IPS-20b (cell line): ENCODE data around the gene PRMT5.
"Not testable (repeated sequence)": the region's sequence is repeated elsewhere in the genome, so short reads cannot be mapped to it uniquely, and the experiment has no call there.

ENCODE experiments used
- H3K27ac ChIP-seq: one replicate; pipeline ENCODE4 v1.5.1; 2013; ENCODE audit warnings: low read length
- H3K27me3 ChIP-seq: 2 replicates; pipeline ENCODE4 v1.6.1; 2013; ENCODE audit warnings: mild to moderate bottlenecking, low read length, inconsistent platforms; ENCODE audit not compliant: insufficient read depth
- H3K36me3 ChIP-seq: 2 replicates; pipeline ENCODE4 v1.6.1; 2013; ENCODE audit warnings: low read depth, mild to moderate bottlenecking, inconsistent platforms, low read length, moderate library complexity; ENCODE audit not compliant: insufficient read depth
- H3K4me1 ChIP-seq: 2 replicates; pipeline ENCODE4 v1.6.1; 2013; ENCODE audit warnings: mild to moderate bottlenecking, control low read depth, inconsistent platforms, low read length, moderate library complexity; ENCODE audit not compliant: insufficient read depth
- H3K4me3 ChIP-seq: 2 replicates; pipeline ENCODE4 v1.5.1; 2013; ENCODE audit warnings: mild to moderate bottlenecking, low read length, inconsistent platforms
- H3K9ac ChIP-seq: 2 replicates; pipeline ENCODE4 v1.6.1; 2013; ENCODE audit warnings: low read depth, mild to moderate bottlenecking, inconsistent platforms, low read length, moderate library complexity
- H3K9me3 ChIP-seq: 2 replicates; pipeline ENCODE4 v1.6.1; 2013; ENCODE audit warnings: mild to moderate bottlenecking, low read depth, low read length, inconsistent platforms; ENCODE audit not compliant: insufficient read depth

The PRMT5 gene

DNA sequence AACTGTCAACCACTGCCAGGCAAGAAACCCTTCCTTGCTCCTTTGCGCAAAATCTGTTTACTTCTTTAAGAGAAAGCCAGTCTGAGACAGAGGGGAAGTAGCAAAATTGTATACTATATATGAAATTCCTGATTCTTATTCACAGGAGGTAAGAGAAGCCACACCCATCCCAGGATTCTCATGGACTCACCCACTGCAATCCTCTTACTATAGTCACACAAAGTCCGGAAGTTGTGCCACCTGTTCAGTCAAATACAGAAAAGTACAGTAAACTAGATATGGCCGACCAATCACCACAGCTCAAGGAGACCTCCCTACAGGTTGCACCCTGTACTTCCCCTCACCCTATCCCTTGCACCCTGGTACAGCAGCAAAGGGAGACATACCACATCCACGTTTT is 2.9 kb downstream of the PRMT5 start:
- H3K36me3 ChIP-seq, result peaks cover 60% of the 10 kb centered on the region
- no peaks in the 10 kb centered on the region for H3K9me3 ChIP-seq
- H3K27me3 ChIP-seq, result no peaks in the 10 kb centered on the region
- no peak overlapping the region for H3K9ac ChIP-seq
- H3K27ac ChIP-seq, result no peak overlapping the region
- no peaks in the 10 kb centered on the region for H3K4me1 ChIP-seq
- no peak overlapping the region for H3K4me3 ChIP-seq

DNA sequence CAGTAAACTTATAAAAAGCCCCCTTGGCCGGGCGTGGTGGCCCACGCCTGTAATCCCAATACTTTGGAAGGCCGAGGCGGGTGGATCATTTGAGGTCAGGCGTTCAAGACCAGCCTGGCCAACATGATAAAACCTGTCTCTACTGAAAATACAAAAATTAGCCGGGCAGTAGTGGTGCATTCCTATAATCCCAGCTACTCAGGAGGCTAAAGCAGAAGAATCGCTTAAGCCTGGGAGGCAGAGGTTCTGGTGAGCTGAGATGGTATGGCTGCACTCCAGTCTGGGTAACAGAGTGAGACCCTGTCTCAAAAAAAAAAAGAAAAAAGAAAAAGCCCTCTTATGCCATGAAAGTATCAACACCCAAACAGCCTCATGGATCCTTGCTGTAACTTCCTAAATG is 3.7 kb downstream of the PRMT5 start:
- H3K27me3 ChIP-seq, result no peaks in the 10 kb centered on the region
- H3K9me3 ChIP-seq, result no peaks in the 10 kb centered on the region
- H3K4me3 ChIP-seq, result no peak overlapping the region
- H3K4me1 ChIP-seq, result no peaks in the 10 kb centered on the region
- H3K36me3 ChIP-seq, result peaks cover 68% of the 10 kb centered on the region
- no peak overlapping the region for H3K9ac ChIP-seq
- no peak overlapping the region for H3K27ac ChIP-seq

DNA sequence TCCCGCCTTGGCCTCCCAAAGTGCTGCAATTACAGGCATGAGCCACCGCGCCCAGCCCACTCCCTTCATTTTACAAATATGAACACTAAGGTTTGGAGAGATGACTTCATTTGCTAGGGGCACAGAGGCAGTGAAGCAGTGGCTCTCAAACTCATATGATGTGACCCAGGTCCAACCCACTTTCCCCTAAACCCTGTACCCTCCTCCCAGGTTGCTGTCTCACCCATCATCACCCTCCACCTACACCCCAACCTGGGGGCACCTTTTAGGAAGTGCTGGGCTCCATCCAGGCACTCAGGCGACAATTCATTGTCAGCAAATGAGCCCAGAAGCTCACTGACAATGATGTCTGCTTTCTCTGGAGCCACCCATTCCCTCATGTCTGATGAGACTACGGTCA is 5.4 kb downstream of the PRMT5 start:
- peaks cover 6% of the 10 kb centered on the region for H3K4me1 ChIP-seq
- no peaks in the 10 kb centered on the region for H3K27me3 ChIP-seq
- H3K9me3 ChIP-seq, result no peaks in the 10 kb centered on the region
- no peak overlapping the region for H3K4me3 ChIP-seq
- no peak overlapping the region for H3K9ac ChIP-seq
- no peak overlapping the region for H3K27ac ChIP-seq
- H3K36me3 ChIP-seq, result peaks cover 77% of the 10 kb centered on the region

DNA sequence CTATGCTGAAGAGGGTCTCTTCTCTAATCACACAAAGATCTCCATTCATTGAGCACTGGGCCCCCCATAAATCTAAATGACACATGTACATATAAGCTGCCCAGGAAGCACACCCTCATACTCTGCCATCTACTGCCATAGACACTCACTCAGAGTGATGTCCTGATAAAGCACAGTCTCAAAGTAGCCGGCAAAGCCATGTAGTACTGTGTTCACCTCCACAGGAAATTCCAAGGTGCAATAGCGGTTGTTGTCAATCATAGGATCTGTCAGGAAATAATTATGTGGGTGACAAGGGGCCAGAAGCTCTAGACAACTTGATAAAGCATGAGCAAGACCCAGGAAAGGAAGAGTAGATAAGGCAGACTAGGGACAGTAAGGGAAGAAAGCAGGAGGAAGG is 6.9 kb downstream of the PRMT5 start:
- H3K27ac ChIP-seq, result no peak overlapping the region
- peaks cover 6% of the 10 kb centered on the region for H3K4me1 ChIP-seq
- peaks cover 76% of the 10 kb centered on the region for H3K36me3 ChIP-seq
- no peaks in the 10 kb centered on the region for H3K9me3 ChIP-seq
- no peak overlapping the region for H3K4me3 ChIP-seq
- H3K27me3 ChIP-seq, result no peaks in the 10 kb centered on the region
- H3K9ac ChIP-seq, result no peak overlapping the region

DNA sequence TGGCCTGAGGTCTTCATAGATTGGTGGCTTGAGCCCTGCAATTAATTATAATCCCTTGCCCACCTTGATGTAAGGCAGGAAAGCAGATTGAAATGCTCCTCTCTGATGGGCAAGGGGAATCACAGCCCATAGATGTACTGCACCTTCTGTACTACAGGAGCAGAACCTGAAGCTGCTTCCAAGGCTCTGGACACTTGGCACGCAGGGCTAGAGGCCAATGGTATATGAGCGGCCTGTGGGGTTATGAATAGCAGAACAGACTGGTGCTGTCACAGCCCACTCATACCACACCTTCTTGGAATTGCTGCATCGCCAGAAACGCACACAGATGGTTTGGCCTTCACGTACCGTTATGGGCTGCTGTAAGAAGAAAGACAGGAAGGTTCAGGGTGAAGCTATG is 8.5 kb downstream of the PRMT5 start:
- H3K9ac ChIP-seq, result no peak overlapping the region
- H3K36me3 ChIP-seq, result peaks cover 75% of the 10 kb centered on the region

DNA sequence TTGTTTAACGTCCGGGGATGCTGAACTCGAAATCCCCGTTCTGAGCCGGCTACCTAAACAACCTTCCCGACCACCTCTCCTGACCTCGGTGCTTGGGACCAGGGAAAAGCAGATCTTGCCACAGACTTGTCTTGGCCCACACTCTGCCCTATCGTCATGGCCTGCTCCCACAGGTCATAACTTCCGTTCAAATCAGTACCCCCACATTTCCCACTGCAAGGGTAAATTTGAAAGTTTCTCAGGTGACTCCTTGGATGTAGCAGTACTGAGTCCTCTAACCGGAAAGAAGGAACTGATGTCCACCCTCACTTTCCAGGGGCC is 9.6 kb downstream of the PRMT5 start:
- Histone ChIP-seq H3K27me3 (no peaks in the 10 kb centered on the region), H3K9ac (peak overlapping the region; percentile 79; the same call in 1 of the 2 replicates), H3K9me3 (no peaks in the 10 kb centered on the region), H3K36me3 (peaks cover 63% of the 10 kb centered on the region), H3K4me1 (peaks cover 6% of the 10 kb centered on the region), H3K27ac (peak overlapping the region; percentile 82), H3K4me3 (peak overlapping the region; percentile 70)

More for the DNA sequence above, 8.5 kb downstream of the PRMT5 start:
- no peak overlapping the region for H3K27ac ChIP-seq
- no peak overlapping the region for H3K4me3 ChIP-seq
- H3K9me3 ChIP-seq, result no peaks in the 10 kb centered on the region
- peaks cover 6% of the 10 kb centered on the region for H3K4me1 ChIP-seq
- no peaks in the 10 kb centered on the region for H3K27me3 ChIP-seq

DNA sequence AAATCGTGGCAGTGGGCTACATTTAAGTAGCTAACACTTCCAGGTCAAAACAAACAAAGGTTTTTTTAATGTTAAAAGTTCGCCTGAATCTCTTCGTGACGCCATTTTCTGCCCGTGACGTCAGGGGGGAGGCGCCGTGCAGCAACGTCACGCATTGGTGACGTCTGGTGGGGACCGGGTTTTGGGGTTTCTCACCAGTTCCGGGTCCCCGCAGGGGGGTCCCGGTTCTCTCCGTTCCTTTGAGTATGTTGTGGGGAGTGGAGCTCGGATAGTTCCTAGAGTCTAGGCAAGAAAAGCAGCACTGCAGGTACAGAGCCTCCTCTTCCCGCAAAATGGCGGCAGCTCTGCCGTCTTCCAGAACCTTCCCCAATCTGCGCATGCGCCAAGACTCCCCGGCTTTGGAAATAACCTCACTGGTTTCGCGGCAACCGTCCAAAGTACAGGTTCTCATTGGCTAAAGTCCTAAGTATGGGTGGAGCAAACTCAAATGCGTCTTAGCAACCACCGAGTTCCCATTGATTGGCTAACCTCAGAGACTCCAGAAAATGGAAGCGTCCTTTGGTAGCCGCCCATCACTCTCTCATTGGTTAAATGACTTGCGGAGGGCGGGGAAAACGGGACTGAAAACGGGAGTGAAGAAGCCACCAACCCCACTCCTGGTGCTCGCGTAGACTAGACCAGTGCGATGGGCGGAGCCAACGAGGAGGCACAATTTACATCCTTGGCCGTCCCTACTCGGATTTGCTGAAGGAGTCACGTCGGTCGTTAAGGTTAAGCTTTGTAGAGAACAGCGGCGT is 10.2 kb downstream of the PRMT5 start, which contains the start of gene RBM23:
Gene RBM23, minus strand, starts transcription at position 346 of the 797 bp plus-strand sequence.
- Histone ChIP-seq H3K27me3 (no peaks in the 10 kb centered on the region), H3K9ac (peak within 1 kb of the TSS; percentile 92), H3K4me3 (peak within 1 kb of the TSS; percentile 96)

DNA sequence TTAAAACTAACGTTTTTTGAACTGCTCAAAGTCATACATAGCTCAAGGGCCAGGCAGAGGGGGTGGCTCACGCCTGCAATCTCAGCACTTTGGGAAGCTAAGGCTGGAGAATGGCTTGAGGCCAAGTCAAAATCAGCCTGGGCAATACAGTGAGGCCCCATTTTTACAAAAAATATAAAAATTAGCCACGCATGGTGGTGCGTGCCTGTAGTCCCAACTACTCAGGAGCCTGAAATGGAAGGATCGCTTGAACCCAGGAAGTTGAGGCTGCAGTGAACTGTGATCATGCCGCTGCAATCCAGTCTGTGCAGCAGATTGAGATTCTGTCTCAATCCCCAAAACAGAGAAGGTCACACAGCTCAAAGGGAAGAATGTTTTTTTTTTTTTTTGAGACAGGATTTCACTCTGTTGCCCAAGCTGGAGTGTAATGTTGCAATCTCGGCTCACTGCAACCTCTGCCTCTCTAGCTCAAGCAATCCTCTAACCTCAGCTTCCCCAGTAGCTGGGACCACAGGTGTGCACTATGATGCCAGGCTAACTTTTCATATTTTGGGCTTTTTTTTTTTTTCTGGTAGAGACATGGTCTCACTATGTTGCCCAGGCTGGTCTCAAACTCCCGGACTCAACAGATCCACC is 13.2 kb downstream of the PRMT5 start:
- Histone ChIP-seq H3K27ac (no peak overlapping the region), H3K27me3 (no peaks in the 10 kb centered on the region), H3K9me3 (no peaks in the 10 kb centered on the region), H3K4me1 (peaks cover 6% of the 10 kb centered on the region), H3K36me3 (peaks cover 39% of the 10 kb centered on the region), H3K9ac (no peak overlapping the region), H3K4me3 (no peak overlapping the region)

More for the DNA sequence above, 10.2 kb downstream of the PRMT5 start, which contains the start of gene RBM23:
- peak within 1 kb of the TSS; percentile 90 for H3K27ac ChIP-seq
- H3K36me3 ChIP-seq, result peaks cover 58% of the 10 kb centered on the region
- H3K9me3 ChIP-seq, result no peaks in the 10 kb centered on the region
- H3K4me1 ChIP-seq, result peaks cover 6% of the 10 kb centered on the region

DNA sequence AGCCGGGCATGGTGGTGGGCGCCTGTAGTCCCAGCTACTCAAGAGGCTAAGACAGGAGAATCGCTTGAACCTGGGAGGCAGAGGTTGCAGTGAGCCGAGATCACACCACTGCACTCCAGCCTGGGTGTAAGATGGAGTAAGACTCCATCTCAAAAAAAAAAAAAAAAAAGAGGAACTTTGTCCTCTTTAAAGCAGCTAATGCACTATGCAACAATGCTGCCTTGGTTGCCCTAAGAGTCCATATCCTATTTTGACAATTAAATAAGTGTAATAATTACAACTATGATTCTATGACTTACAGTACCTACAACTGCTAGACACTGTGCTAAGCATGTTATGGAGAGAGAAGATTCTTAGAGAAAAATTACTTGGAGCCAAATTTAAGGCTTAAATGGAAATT is 14.3 kb downstream of the PRMT5 start:
- not testable (repeated sequence) for H3K9ac ChIP-seq, H3K4me3 ChIP-seq
- H3K36me3 ChIP-seq, result peaks cover 31% of the 10 kb centered on the region

DNA sequence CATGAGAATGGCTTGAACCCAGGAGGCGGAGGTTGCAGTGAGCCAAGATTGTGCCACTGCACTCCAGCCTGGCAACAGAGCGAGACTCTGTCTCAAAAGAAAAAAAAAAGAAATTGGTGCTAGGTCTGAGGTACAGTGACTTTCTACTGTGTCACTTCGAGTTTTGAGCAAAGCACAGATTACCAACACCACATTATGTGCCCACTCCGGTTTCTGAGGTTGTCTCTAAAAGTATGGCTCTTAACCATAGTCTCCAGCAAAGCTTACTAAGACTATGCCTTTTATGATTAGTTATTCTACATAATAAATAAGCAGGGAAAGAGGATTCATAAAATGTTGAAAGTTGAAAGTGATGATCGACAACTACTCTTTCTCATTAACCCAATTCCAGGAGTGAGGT is 18.3 kb downstream of the PRMT5 start:
- no peaks in the 10 kb centered on the region for H3K27me3 ChIP-seq
- H3K9me3 ChIP-seq, result no peaks in the 10 kb centered on the region
- H3K4me3 ChIP-seq, result no peak overlapping the region
- H3K4me1 ChIP-seq, result no peaks in the 10 kb centered on the region
- peaks cover 53% of the 10 kb centered on the region for H3K36me3 ChIP-seq
- no peak overlapping the region for H3K9ac ChIP-seq
- no peak overlapping the region for H3K27ac ChIP-seq

More for the DNA sequence above, 14.3 kb downstream of the PRMT5 start:
- not testable (repeated sequence) for H3K27ac ChIP-seq, H3K9me3 ChIP-seq, H3K27me3 ChIP-seq, H3K4me1 ChIP-seq

DNA sequence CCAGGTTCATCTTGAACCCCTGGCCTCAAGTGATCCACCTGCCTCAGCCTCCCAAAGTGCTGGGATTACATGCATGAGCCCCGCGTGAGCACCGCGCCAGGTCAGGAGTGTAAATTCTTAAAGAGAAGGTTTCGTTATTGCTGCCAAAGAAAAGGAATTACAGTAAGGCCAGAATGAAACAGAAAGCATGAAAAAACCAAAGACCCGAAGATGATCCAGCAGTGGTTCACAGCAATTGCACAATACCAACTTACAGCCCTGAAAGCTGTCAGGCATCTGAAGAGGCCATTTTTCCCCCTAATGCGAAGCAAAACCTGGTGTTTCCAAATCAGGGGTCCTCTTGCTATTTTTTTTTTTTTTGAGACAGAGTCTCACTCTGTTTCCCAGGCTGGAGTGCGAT is 20.6 kb downstream of the PRMT5 start:
- no peak overlapping the region for H3K9ac ChIP-seq
- H3K9me3 ChIP-seq, result no peaks in the 10 kb centered on the region
- H3K4me1 ChIP-seq, result no peaks in the 10 kb centered on the region
- H3K27ac ChIP-seq, result no peak overlapping the region
- H3K4me3 ChIP-seq, result no peak overlapping the region
- H3K36me3 ChIP-seq, result peaks cover 75% of the 10 kb centered on the region
- no peaks in the 10 kb centered on the region for H3K27me3 ChIP-seq

DNA sequence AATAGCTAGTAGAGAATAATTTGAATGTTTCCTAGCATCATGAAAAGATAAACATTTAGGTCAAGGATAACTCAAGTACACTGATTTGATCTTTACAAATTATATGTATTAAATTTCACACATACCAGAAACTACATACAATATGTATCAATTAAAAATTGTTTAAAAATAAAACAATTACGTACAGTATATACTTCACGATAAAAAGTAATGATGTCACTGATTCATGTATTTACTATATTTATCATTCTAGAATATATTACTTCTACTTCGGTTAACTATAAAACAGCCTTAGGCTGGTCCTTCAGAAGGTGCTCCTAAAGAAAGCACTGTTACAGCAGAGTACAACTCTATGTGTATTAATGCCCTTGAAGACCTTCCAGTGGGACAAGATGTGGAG is 21.7 kb downstream of the PRMT5 start:
- no peak overlapping the region for H3K9ac ChIP-seq
- no peaks in the 10 kb centered on the region for H3K9me3 ChIP-seq
- no peaks in the 10 kb centered on the region for H3K4me1 ChIP-seq
- no peak overlapping the region for H3K4me3 ChIP-seq
- H3K27ac ChIP-seq, result no peak overlapping the region
- H3K27me3 ChIP-seq, result no peaks in the 10 kb centered on the region
- peaks cover 86% of the 10 kb centered on the region for H3K36me3 ChIP-seq
